Neural cell (in vitro differentiated cells): ENCODE measurements around the gene PDGFA.

Source experiments
- CTCF ChIP-seq: fragments of 450-650 bp; IDR thresholded peaks from 2 replicates; pipeline ENCODE4 v1.5.1; 2014; ENCODE audit warnings: antibody characterized with exemption, mild to moderate bottlenecking, moderate library complexity; ENCODE audit not compliant: poor library complexity, severe bottlenecking
- EZH2 ChIP-seq: fragments of 200-600, 300-800 bp; shearing (Covaris generic), sonication (generic); IDR thresholded peaks from 2 replicates; pipeline ENCODE4 v1.6.1; 2014; ENCODE audit warnings: antibody characterized with exemption, low read length, borderline replicate concordance, mild to moderate bottlenecking; ENCODE audit not compliant: insufficient read depth, poor library complexity, severe bottlenecking
- MXI1 ChIP-seq: fragments of 450-650 bp; conservative IDR thresholded peaks from 2 replicates; pipeline ENCODE4 v1.6.1; 2014; ENCODE audit warnings: antibody characterized with exemption, mild to moderate bottlenecking; ENCODE audit not compliant: poor library complexity, severe bottlenecking
- POLR2AphosphoS5 ChIP-seq: IDR thresholded peaks from 2 replicates; pipeline ENCODE4 v1.6.1; 2012
- REST ChIP-seq: IDR thresholded peaks from 2 replicates; pipeline ENCODE4 v1.6.1; 2012; ENCODE audit warnings: borderline replicate concordance
- TAF1 ChIP-seq: IDR thresholded peaks from 2 replicates; pipeline ENCODE4 v1.6.1; 2012; ENCODE audit warnings: low read depth

GRCh38 chr7:522071-522950, 2.7 kb upstream of the PDGFA start:
- TF ChIP-seq POLR2AphosphoS5 (no peak), CTCF (no peak), EZH2 (peak; percentile 88), REST (no peak), MXI1 (no peak), TAF1 (no peak)
